ENCODE data around the gene CCP110.
"Not testable (repeated sequence)": the region's sequence is repeated elsewhere in the genome, so short reads cannot be mapped to it uniquely, and the experiment has no call there.

The CCP110 gene

GRCh38 chr16:19513377-19514053, 10.2 kb upstream of the CCP110 start:
- DNase-seq (ENCODE audit: low read depth in 2 of 2): no peak

GRCh38 chr16:19515757-19516156, 8.0 kb upstream of the CCP110 start:
- no peak for DNase-seq (ENCODE audit: low read depth in 2 of 2)

GRCh38 chr16:19517424-19518089, 6.2 kb upstream of the CCP110 start:
- no peak for DNase-seq (ENCODE audit: low read depth in 2 of 2)

GRCh38 chr16:19518388-19518787, 5.4 kb upstream of the CCP110 start:
- DNase-seq (ENCODE audit: low read depth in 2 of 2): no peak

GRCh38 chr16:19520861-19521331, 2.8 kb upstream of the CCP110 start:
- DNase-seq (ENCODE audit: low read depth in 2 of 2): no peak

GRCh38 chr16:19521471-19522396, 2.0 kb upstream of the CCP110 start, which contains the start of gene GDE1:
TSS of gene GDE1 (minus strand) at chr16:19522098. CDS start at chr16:19521964, 134 bp downstream.
- DNase-seq (ENCODE audit: low read depth in 2 of 2): peak; percentile 92 to 96

GRCh38 chr16:19522397-19522732, 1.4 kb upstream of the CCP110 start:
- no peak for DNase-seq (ENCODE audit: low read depth in 2 of 2)

GRCh38 chr16:19522760-19523159, 982 bp upstream of the CCP110 start:
- DNase-seq (ENCODE audit: low read depth in 2 of 2): no peak

GRCh38 chr16:19523184-19523558, 571 bp upstream of the CCP110 start:
- no peak for DNase-seq (ENCODE audit: low read depth in 2 of 2)

GRCh38 chr16:19524356-19524615, 544 bp downstream of the CCP110 start:
- DNase-seq (ENCODE audit: low read depth in 2 of 2): no peak

- no peak for DNase-seq (ENCODE audit: low read depth in 2 of 2)
Observed at GRCh38 chr16:19524616-19525384, 1.1 kb downstream of the CCP110 start.

GRCh38 chr16:19525385-19525723, 1.6 kb downstream of the CCP110 start:
- DNase-seq (ENCODE audit: low read depth in 2 of 2): no peak

GRCh38 chr16:19527161-19527560, 3.4 kb downstream of the CCP110 start:
- no peak for DNase-seq (ENCODE audit: low read depth in 2 of 2)

- DNase-seq (ENCODE audit: low read depth in 2 of 2): no peak
Observed at GRCh38 chr16:19528666-19529065, 4.9 kb downstream of the CCP110 start.

- no peak for DNase-seq (ENCODE audit: low read depth in 2 of 2)
Observed at GRCh38 chr16:19532601-19533000, 8.9 kb downstream of the CCP110 start.

- DNase-seq (ENCODE audit: low read depth in 2 of 2): no peak
Observed at GRCh38 chr16:19540241-19540970, 16.7 kb downstream of the CCP110 start.

- no peak for DNase-seq (ENCODE audit: low read depth in 2 of 2)
Observed at GRCh38 chr16:19542138-19542821, 18.5 kb downstream of the CCP110 start.

- not testable (repeated sequence) for DNase-seq (ENCODE audit: low read depth in 2 of 2)
Observed at GRCh38 chr16:19543278-19543996, 19.7 kb downstream of the CCP110 start.

- no peak for DNase-seq (ENCODE audit: low read depth in 2 of 2)
Observed at GRCh38 chr16:19548144-19548543, 24.4 kb downstream of the CCP110 start.

GRCh38 chr16:19549673-19550072, 25.9 kb downstream of the CCP110 start:
- no peak for DNase-seq (ENCODE audit: low read depth in 2 of 2)
